ENCODE measurements around the gene ZNF143.

DNA sequence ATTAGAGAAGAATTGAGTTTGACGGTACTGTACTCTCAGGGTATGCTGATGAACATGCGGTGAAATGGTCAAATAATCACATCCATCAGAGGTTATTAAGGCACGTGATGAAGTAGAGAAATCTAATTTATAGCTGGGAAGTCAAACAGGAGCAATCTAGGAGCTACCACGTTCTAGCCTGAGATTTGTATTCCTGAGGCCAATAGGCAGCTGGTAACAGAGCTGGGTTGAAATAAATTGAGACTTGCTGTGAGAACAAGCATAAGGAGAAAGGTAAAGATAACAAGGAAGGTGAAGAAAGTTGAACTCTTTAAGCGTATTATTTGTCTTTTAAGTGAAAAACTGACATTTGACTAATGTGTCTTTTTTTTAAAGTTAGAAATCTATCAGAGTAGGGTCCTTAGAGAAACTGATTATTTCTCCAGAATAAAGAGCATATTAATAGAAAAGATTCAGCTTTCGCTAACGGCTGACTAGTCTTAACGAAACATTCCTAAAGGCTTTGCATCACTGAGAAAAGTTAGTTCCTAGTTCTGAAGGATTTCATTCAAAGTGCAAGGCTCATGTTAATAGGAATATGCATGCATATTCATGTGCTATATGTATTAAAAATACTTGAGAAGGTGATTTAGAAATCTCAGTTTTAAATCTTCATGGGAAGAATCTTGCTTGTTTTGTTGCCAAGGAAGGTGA, 107.5 kb downstream of the ZNF143 start:
- TF ChIP-seq, protein P1, sequence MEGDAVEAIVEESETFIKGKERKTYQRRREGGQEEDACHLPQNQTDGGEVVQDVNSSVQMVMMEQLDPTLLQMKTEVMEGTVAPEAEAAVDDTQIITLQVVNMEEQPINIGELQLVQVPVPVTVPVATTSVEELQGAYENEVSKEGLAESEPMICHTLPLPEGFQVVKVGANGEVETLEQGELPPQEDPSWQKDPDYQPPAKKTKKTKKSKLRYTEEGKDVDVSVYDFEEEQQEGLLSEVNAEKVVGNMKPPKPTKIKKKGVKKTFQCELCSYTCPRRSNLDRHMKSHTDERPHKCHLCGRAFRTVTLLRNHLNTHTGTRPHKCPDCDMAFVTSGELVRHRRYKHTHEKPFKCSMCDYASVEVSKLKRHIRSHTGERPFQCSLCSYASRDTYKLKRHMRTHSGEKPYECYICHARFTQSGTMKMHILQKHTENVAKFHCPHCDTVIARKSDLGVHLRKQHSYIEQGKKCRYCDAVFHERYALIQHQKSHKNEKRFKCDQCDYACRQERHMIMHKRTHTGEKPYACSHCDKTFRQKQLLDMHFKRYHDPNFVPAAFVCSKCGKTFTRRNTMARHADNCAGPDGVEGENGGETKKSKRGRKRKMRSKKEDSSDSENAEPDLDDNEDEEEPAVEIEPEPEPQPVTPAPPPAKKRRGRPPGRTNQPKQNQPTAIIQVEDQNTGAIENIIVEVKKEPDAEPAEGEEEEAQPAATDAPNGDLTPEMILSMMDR (IDR thresholded peaks at IDR 0.05) = no peak
- no peak for TF ChIP-seq POLR2AphosphoS5 (IDR thresholded peaks at IDR 0.05)
